GM12891 (cell line): Measurements from ENCODE around the gene ACTMAP.

ENCODE experiments used
- PAX5 ChIP-seq: IDR thresholded peaks from 2 replicates; pipeline ENCODE4 v1.6.1; 2011; ENCODE audit warnings: low read length, moderate library complexity, mild to moderate bottlenecking; ENCODE audit not compliant: insufficient read depth, severe bottlenecking
- POLR2A ChIP-seq: IDR thresholded peaks from 2 replicates; pipeline ENCODE4 v1.6.1; 2011; ENCODE audit warnings: low read depth, low read length, control low read depth
- POLR2AphosphoS5 ChIP-seq: IDR thresholded peaks from 2 replicates; pipeline ENCODE4 v1.6.1; 2011; ENCODE audit warnings: low read depth, low read length, control low read depth

- no peak for TF ChIP-seq POLR2A
- no peak for TF ChIP-seq POLR2AphosphoS5
- no peak for TF ChIP-seq PAX5
Observed at GRCh38 chr19:40775632-40776022, 25.4 kb upstream of the ACTMAP start.
